GM18870 (cell line): Measurements from ENCODE around the gene CCSER2.
"Not testable (repeated sequence)": the region's sequence is repeated elsewhere in the genome, so short reads cannot be mapped to it uniquely, and the experiment has no call there.

ENCODE experiments used
- ATAC-seq: cut with Tn5 transposase; IDR thresholded peaks from one replicate; pipeline ENCODE4 v1.9.1; 2021; ENCODE audit warnings: moderate library complexity; ENCODE audit not compliant: unreplicated experiment

Gene CCSER2

DNA sequence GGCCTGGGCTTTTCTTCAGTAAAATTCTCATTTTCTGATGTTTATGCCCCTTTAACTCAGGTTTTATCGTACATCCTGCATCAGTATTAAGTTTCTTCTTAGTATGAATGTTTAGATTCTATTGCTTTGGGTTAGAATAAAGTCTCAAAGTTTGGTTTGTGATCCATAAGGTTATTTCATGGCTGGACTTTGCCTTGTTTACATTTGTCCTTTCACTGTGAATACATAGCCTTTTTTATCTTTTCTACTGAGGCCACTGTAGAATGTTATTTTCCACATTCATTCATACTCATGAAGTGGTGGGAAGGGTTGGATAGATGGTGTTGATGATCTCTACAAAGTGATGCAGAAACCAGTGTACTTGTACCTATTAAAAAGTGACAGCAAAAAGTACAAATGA is 59.8 kb downstream of the CCSER2 start:
- no peak for ATAC-seq

DNA sequence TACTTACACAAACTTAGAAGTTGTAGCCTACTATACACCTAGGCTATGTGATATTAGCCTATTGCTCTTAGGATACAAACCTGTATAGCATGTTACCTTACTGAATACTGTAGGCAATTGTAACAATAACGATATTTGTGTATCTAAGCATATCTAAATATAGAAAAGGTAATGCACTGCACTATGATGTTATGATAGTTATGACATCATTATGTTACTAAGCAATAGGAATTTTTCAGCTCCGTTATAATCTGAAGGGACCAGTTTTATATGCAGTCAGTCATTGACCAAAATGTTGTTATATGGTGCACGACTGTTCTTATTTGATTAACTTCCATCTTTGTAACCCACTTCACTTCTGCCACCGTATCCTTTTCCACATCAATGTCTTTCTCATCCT is 62.0 kb downstream of the CCSER2 start:
- ATAC-seq: no peak

DNA sequence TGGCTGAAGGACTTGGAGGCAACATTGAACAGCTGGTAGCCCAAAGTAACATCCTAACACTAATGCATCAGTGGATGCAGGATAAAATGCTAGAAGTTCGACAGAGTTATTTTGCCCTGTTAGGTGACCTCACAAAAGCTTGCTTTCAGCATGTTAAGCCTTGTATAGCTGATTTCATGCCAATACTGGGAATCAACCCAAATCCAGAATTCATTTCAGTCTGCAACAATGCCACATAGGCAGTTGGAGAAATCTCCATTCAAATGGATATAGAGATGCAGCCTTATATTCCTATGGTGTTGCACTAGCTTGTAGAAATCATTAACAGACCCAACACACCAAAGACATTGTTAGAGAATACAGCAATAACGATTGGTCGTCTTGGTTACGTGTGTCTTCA is 62.9 kb downstream of the CCSER2 start:
- no peak for ATAC-seq

DNA sequence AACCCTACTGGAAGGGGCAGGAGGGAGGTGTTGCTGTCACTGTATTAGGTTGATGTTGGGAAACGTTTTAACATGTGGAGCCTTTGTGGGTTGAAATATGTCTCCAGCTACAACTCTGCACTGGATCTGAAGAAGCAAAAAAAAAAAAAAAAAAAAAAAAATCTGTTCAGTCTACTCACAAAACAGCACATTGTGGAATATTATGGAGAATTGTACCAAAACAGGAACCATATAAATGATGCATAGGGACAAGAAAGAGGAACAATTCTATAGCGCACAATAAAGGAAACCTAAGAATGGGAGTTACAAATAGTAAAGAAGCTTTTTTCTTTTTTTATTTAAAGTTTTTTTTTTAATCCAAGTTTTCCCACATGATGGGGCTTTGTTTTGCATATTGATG is 63.8 kb downstream of the CCSER2 start:
- no peak for ATAC-seq

- no peak for ATAC-seq
Observed at GRCh38 chr10:84395581-84395980, 67.2 kb downstream of the CCSER2 start.

DNA sequence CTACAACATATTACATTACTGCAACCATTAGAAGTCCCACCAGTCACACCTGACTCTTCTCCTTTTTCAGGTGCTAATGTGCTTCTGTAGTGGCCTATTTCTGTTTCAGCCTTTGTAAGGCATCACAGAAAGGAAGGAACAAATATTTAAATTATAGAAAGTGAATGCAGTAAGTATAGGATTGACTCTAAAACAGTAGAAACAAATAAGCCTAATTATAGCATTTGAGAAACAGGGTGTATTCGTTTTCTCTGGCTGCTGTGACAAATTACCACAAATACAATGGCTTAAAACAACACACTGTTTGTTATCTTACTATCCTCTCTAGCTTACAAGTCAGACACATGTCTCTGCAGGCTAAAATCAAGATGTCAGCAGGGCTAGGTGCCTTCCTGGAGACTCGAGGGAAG is 69.4 kb downstream of the CCSER2 start:
- no peak for ATAC-seq

- no peak for ATAC-seq
Observed at GRCh38 chr10:84398696-84399095, 70.3 kb downstream of the CCSER2 start.

GRCh38 chr10:84401854-84402611 is 73.6 kb downstream of the CCSER2 start:
- no peak for ATAC-seq

GRCh38 chr10:84404783-84405182 is 76.4 kb downstream of the CCSER2 start:
- ATAC-seq: no peak

- no peak for ATAC-seq
Observed at GRCh38 chr10:84405662-84406061, 77.3 kb downstream of the CCSER2 start.

DNA sequence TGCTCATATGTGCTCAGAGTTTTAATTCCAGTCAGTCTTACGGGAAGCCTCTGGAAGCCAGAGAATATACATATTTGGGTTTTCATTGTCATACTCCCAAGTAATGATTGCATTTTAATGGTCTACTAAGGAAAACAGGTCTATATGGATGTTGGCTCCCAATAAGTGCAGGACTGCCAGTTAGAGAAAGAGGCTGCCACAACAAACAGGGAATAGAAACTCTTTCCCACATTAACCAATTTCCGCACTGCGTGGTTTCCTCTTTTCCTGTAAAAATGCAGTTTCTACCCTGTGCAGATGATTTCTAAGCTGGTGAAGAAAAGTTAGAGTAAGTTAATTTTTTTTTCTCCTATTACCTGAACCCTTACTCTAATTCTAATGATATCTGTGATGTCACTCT is 78.2 kb downstream of the CCSER2 start:
- no peak for ATAC-seq

DNA sequence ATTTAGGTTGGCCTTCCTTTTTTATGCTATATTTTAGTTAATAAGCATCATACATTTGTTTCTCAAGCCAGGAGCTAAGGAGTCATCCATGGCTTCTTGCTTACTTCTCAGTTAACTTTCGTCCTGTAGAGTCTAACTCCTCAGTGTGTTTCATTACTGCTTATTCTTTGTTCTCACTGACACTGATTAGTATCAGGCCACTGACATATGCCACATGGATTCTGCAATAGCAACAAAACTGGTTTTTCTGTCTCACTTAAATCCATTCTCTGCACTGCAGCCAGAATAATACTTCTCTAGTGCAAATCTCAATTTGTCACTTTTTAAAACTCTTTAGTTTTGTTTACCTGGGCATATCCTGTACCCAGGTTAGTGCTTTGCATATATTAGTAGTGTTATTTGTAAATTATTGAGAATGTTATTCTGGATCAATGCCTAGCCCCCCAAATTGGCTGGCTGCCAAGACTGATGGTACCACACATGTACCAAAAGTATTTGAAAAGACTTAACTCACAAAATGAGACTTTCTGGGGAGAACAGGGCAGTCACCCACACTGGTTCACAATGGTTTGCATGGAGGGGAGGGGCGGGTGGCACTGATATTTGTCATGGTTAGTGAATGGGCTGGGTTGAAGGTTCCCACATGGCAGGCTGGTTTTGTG is 79.1 kb downstream of the CCSER2 start:
- no peak for ATAC-seq

GRCh38 chr10:84412482-84412881 is 84.1 kb downstream of the CCSER2 start:
- ATAC-seq: no peak

DNA sequence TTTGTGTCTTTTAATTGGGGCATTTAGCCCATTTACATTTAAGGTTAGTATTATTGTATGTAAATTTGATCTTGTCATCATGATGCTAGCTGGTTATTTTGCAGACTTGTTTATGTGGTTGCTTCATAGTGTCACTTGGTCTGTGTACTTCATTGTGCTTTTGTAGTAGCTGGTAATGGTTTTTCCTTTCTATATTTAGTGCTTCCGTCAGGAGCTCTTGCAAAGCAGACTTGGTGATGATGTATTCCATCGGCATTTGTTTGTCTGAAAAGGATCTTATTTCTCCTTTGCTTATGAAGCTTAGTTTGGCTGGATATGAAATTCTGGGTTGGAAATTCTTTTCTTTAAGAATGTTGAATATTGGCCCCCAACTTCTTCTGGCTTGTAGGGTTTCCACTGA is 85.7 kb downstream of the CCSER2 start:
- ATAC-seq: not testable (repeated sequence)

DNA sequence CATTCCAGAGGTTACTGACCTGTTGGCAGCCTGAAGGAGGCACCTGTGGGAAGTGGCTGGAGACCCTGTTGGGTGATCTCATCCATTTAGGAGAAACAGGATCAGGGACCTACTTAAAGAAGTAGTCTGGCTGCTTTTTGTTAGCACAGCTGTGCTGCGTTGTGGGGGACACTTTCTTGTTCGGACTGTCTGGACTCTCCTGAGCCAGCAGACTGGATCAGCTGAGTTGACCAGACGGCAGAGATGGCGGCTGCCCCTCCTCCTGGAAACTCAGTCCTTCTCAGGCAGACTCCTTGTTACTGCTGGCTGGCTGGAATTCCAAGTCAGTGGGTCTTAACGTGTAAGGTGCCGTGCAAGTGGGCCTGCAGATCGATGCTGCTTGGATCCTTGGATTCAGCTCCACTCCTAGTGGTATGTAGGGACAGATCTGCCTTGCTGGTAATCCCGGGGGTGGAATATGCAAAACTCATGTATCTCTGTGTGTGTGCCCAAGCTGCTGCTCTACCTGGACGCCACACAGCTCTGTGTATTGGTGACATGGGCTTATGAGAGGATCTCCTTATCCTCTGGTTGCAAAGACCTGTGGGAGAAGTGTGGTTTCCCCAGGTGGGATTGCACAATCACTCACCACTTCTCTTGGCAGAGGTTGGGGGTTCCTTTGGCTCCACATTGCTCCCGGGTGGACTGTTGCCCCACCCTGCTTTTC is 87.3 kb downstream of the CCSER2 start:
- no peak for ATAC-seq

DNA sequence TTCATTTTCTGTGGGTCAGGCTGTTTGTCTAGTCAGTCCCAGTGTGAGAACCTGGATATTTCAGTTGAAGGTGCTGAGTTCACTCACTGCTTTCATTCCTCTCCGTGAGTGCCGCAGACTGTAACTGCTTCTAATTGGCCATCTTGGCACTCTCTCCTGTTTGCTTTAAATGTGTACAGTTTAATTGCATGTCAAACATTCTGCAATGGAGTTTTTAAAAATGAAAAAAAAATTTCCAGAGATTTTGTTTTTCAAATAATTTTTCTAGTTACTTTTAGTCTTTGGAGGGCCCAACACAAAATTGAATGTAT is 87.8 kb downstream of the CCSER2 start:
- no peak for ATAC-seq

DNA sequence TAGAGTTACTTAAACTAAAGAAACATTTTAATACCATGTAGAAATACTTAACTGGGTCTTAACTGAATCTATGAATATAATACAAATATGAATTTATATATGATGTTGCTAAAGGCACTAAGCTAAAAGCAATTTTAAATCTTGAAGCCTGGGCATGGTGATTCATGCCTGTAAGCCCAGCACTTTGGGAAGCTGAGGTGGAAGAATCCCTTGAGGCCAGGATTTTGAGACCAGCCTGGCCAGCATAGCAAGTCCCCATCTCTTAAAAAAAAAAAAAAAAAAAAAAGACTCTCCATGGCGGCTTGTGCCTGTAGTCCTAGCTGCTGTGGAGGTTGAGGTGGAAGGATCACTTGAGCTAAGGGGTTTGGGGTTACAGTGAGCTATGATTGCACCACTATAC is 95.3 kb downstream of the CCSER2 start:
- ATAC-seq: no peak

DNA sequence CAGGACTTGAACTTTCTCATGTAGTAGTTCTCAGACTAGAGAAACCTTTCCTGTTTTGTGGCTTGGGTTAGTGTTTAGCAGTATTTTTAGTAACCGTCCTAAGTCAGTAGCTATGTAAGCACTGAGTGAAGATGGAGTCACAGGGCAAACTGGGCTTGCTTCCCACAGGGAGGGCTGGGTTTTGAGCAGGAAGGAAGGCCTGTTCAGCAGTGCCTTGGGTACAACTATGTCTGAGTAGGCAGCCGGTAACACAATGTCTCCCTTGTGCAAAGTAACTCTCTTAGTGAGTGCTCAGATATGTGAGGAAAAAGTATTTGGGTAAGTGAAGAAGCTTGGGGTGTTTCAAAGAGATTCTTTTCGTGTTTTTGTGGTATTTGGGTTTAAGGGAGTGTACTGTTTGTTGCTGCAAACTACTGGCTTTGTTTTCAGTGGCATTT is 96.4 kb downstream of the CCSER2 start:
- peak; percentile 67 for ATAC-seq

- no peak for ATAC-seq
Observed at GRCh38 chr10:84427903-84428650, 99.7 kb downstream of the CCSER2 start.

DNA sequence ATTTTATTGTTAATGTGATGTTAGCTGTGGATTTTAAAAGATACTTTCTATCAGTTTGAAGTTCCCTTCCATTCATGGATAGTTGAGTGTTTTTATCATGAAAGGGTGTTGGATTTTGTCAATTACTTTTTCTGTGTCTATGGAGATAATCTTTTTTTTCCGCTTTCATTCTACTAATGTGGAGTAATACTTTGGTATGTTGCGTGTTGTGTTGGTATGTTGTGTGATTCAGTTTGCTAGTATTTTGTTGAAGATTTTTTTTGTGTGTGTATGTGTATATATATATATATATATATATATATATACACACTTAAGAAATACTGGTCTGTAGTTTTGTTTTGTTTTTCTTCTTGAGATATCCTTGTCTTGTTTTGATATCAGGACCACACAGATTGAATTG is 100.3 kb downstream of the CCSER2 start:
- no peak for ATAC-seq

DNA sequence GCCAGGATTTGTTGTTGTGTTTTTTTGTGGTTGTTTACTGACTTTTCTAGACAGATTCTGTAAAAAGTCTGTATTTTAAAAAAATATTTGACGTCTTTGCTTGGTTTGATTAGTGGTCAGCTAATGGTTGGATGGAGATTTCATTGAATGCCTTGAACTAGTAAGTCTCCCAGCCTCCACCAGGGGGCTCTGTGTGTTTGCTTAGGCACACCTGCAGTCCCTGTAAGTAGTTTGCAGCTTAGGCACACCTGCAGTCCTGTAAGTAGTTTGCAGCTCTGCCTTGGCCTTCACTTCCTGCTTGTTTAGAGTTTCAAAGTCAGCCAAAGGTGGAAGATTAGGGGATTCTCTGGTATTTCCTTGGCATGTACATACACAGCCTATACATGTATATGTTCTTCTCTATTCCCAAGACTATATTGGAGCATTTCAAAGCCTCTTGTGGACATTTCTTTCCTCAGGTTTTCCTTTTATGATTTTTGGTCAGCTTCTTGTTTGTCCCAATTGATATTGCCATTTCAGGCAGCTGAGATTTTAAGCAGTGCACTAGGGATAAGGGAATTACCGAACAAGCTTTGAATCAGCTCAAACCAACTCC is 101.6 kb downstream of the CCSER2 start:
- peak; percentile 92 for ATAC-seq
